ENCODE measurements around the gene DCBLD1. TPM values are rescaled to one million over a fixed set of nuclear protein-coding genes. Genes with fewer than 3 reads are reported as not detected.

Gene DCBLD1
- total and polyA plus RNA-seq, 2 experiments from 2014 or later, result 25.1 to 38.4 TPM

DNA sequence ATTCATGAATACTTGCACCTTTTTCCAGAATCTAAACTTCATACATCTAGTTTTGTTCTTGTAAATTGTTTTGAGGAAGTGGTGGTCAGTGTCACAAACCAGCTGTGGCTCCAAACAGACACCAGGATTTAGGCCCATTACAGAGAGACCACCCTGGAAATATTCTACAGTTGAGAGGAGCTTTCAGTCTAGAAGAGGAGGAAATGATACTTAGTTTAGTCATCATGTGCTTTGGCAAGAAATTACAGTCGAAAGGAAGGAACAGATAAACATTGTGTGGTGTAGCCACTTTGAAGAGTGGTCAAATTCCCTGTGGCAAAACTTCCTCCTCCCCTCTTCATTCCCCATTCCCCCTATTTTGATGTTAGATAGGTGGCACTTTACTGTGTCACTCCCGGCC, 15.7 kb downstream of the DCBLD1 start:
- Histone ChIP-seq H2AFZ (no peak overlapping the region), H3K79me2 (ENCODE audit: insufficient read depth) (peaks cover 81% of the 10 kb centered on the region), H3K9me2 (ENCODE audit: insufficient read depth) (no peaks in the 10 kb centered on the region), H3K27me3 (replicated peaks; ENCODE audit: insufficient read depth) (no peaks in the 10 kb centered on the region), H3F3A (ENCODE audit: insufficient read depth) (peaks cover 54% of the 10 kb centered on the region), H3K27ac (peak overlapping the region; percentile 93), H4K20me1 (ENCODE audit: insufficient read depth) (no peaks in the 10 kb centered on the region), H3K9me3 (ENCODE audit: low read depth) (no peaks in the 10 kb centered on the region), H3K4me1 (ENCODE audit: insufficient read depth) (peaks cover 70% of the 10 kb centered on the region), H3K4me3 (peak overlapping the region; percentile 37), H3K9ac (peak overlapping the region; percentile 43), H3K36me3 (ENCODE audit: low read depth) (0 out of 2 replicates have a peak, but pooled peaks cover 3% of the 10 kb centered on the region), H3K4me2 (ENCODE audit: unreplicated experiment) (peak overlapping the region; percentile 75)
- DNase-seq, result peak; percentile 83
- WGBS, 2 experiments (ENCODE audit: low coverage in 1 of 2, low lambda C conversion rate in 2 of 2, missing lambda C conversion rate in 2 of 2), result 0 to 2% methylated on average over 2 of the region's 2 CpGs
- in situ Hi-C loops (cut with MboI), result no loop called here
- TF ChIP-seq EZH2 (IDR thresholded peaks at IDR 0.05; ENCODE audit: insufficient read depth, poor library complexity, severe bottlenecking) (no peak), EZH2phosphoT487 (IDR thresholded peaks at IDR 0.05; ENCODE audit: insufficient read depth, low read depth) (no peak)

DNA sequence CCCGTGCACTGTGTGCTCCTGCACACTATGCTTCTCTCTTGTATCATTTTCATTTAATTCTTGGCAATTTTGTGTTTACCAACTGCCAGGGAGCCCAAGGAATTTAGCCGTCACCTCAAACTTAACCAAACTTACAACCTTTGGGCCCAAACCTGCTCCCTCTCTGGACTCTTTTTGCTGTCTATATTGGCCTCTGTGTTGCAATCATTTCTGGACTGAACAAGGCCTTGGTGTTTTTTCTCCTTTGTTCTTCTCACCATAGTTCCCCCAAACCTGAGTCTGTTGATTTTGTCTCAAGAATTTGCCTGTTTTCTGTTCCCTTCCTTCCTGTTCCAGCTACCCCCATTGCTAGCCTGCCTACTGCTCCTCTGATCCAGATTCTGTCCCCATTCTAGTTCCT, 19.2 kb downstream of the DCBLD1 start:
- no peak overlapping the region for H3K27ac ChIP-seq
- 68 to 75% methylated on average over 2 of the region's 2 CpGs for WGBS, 2 experiments (ENCODE audit: low coverage in 1 of 2, low lambda C conversion rate in 2 of 2, missing lambda C conversion rate in 2 of 2)
- in situ Hi-C loops (cut with MboI), result no loop called here
- H4K20me1 ChIP-seq (ENCODE audit: insufficient read depth), result no peaks in the 10 kb centered on the region
- peaks cover 51% of the 10 kb centered on the region for H3K4me1 ChIP-seq (ENCODE audit: insufficient read depth)
- no peak overlapping the region for H3K4me2 ChIP-seq (ENCODE audit: unreplicated experiment)
- peaks cover 37% of the 10 kb centered on the region for H3F3A ChIP-seq (ENCODE audit: insufficient read depth)
- H3K27me3 ChIP-seq (replicated peaks; ENCODE audit: insufficient read depth), result no peaks in the 10 kb centered on the region
- H3K9me3 ChIP-seq (ENCODE audit: low read depth), result no peaks in the 10 kb centered on the region
- H3K4me3 ChIP-seq, result no peak overlapping the region
- H3K36me3 ChIP-seq (ENCODE audit: low read depth), result peaks cover 3% of the 10 kb centered on the region; the same call in 1 of the 2 replicates
- H3K79me2 ChIP-seq (ENCODE audit: insufficient read depth), result peaks cover 74% of the 10 kb centered on the region
- no peaks in the 10 kb centered on the region for H3K9me2 ChIP-seq (ENCODE audit: insufficient read depth)
- no peak overlapping the region for H3K9ac ChIP-seq
- no peak overlapping the region for H2AFZ ChIP-seq
- TF ChIP-seq EZH2 (IDR thresholded peaks at IDR 0.05; ENCODE audit: insufficient read depth, poor library complexity, severe bottlenecking) (no peak), EZH2phosphoT487 (IDR thresholded peaks at IDR 0.05; ENCODE audit: insufficient read depth, low read depth) (no peak)
- DNase-seq, result no peak

DNA sequence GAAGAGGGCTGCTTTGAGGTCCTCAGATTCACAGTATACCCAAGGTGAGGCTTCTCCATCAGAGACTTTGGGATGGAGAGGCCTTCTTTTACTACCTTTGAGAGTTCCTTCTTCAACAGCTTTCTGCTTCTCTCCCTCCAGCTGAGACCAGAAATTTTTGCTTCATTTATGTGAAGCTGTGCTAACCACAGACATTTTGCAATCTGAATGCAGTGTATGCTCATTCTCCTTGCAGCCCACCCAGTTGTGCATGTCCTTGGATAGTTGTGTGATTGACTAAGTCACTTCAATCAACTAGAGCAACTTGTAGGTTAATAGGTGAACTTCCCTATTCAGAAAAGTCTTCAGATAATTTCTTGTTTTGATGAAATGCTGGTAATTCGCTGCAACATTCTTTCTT, 20.1 kb downstream of the DCBLD1 start:
- peaks cover 44% of the 10 kb centered on the region for H3K4me1 ChIP-seq (ENCODE audit: insufficient read depth)
- H3K36me3 ChIP-seq (ENCODE audit: low read depth), result peaks cover 3% of the 10 kb centered on the region; the same call in 1 of the 2 replicates
- H2AFZ ChIP-seq, result no peak overlapping the region
- H3K4me3 ChIP-seq, result no peak overlapping the region
- H3K79me2 ChIP-seq (ENCODE audit: insufficient read depth), result peaks cover 69% of the 10 kb centered on the region
- H3K9me3 ChIP-seq (ENCODE audit: low read depth), result no peaks in the 10 kb centered on the region
- H3K9ac ChIP-seq, result no peak overlapping the region
- no peaks in the 10 kb centered on the region for H3K9me2 ChIP-seq (ENCODE audit: insufficient read depth)
- H3F3A ChIP-seq (ENCODE audit: insufficient read depth), result peaks cover 33% of the 10 kb centered on the region
- DNase-seq, result peak; percentile 35
- no peak overlapping the region for H3K4me2 ChIP-seq (ENCODE audit: unreplicated experiment)
- in situ Hi-C loops (cut with MboI), result no loop called here
- 92 to 96% methylated on average over 1 of the region's 1 CpG for WGBS, 2 experiments (ENCODE audit: low coverage in 1 of 2, low lambda C conversion rate in 2 of 2, missing lambda C conversion rate in 2 of 2)
- TF ChIP-seq EZH2 (IDR thresholded peaks at IDR 0.05; ENCODE audit: insufficient read depth, poor library complexity, severe bottlenecking) (no peak), EZH2phosphoT487 (IDR thresholded peaks at IDR 0.05; ENCODE audit: insufficient read depth, low read depth) (no peak)
- H3K27me3 ChIP-seq (replicated peaks; ENCODE audit: insufficient read depth), result no peaks in the 10 kb centered on the region
- no peak overlapping the region for H3K27ac ChIP-seq
- no peaks in the 10 kb centered on the region for H4K20me1 ChIP-seq (ENCODE audit: insufficient read depth)

DNA sequence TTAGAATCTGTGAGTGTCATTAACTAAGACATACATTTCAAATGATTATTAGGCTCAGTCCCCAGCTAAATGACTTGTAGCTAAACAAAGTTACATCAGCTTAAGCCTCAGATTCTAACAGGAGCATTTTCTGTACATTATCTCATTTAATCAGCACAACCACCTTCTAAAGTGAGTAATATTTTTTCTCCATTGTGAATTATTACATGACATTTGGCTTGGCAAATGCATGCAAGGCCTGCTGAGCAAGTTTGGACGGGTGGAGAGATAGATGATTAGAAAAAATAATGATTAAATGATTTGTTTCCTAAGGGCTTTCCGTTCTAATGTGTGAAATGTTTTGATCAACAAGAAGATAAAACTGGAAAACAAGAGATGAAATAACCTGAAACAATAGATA, 20.7 kb downstream of the DCBLD1 start:
- H3K36me3 ChIP-seq (ENCODE audit: low read depth), result peaks cover 3% of the 10 kb centered on the region; the same call in 1 of the 2 replicates
- no peak overlapping the region for H3K9ac ChIP-seq
- no peaks in the 10 kb centered on the region for H3K9me2 ChIP-seq (ENCODE audit: insufficient read depth)
- no peak overlapping the region for H3K27ac ChIP-seq
- no peak overlapping the region for H3K4me3 ChIP-seq
- peaks cover 38% of the 10 kb centered on the region for H3K4me1 ChIP-seq (ENCODE audit: insufficient read depth)
- in situ Hi-C loops (cut with MboI), result no loop called here
- H3F3A ChIP-seq (ENCODE audit: insufficient read depth), result peaks cover 28% of the 10 kb centered on the region
- H2AFZ ChIP-seq, result no peak overlapping the region
- H4K20me1 ChIP-seq (ENCODE audit: insufficient read depth), result no peaks in the 10 kb centered on the region
- H3K9me3 ChIP-seq (ENCODE audit: low read depth), result no peaks in the 10 kb centered on the region
- no peak for DNase-seq
- TF ChIP-seq EZH2 (IDR thresholded peaks at IDR 0.05; ENCODE audit: insufficient read depth, poor library complexity, severe bottlenecking) (no peak), EZH2phosphoT487 (IDR thresholded peaks at IDR 0.05; ENCODE audit: insufficient read depth, low read depth) (no peak)
- 69 to 70% methylated on average over 2 of the region's 2 CpGs for WGBS, 2 experiments (ENCODE audit: low coverage in 1 of 2, low lambda C conversion rate in 2 of 2, missing lambda C conversion rate in 2 of 2)
- no peak overlapping the region for H3K4me2 ChIP-seq (ENCODE audit: unreplicated experiment)
- H3K79me2 ChIP-seq (ENCODE audit: insufficient read depth), result peaks cover 73% of the 10 kb centered on the region
- no peaks in the 10 kb centered on the region for H3K27me3 ChIP-seq (replicated peaks; ENCODE audit: insufficient read depth)

Data from GM23248 (cell line).